Aorta (tissue), 5 donors: ENCODE results near the gene KRT7. TPM values are rescaled to one million over a fixed set of nuclear protein-coding genes. Genes with fewer than 3 reads are reported as not detected.
"Not testable (repeated sequence)": the region's sequence is repeated elsewhere in the genome, so short reads cannot be mapped to it uniquely, and the experiment has no call there.

Experiments
- ATAC-seq: fragments of 200-7000 bp; cut with Tn5 transposase; one replicate; pipeline ENCODE4 v1.9.1; 2022; ENCODE audit warnings: moderate library complexity; ENCODE audit not compliant: low FRiP score
- DNase-seq, 2 donors: peaks; one replicate each; pipeline ENCODE4 v3.0.0-alpha.2; 2020
- H3K27ac ChIP-seq, 2 donors: one replicate each; pipeline ENCODE4 v1.5.1; 2013; ENCODE audit warnings: low read length in 2 of 2, mild to moderate bottlenecking in 2 of 2, moderate library complexity in 2 of 2, control low read depth in 1 of 2, inconsistent platforms in 1 of 2, low read depth in 1 of 2
- H3K27me3 ChIP-seq, 2 donors: one replicate each; pipeline ENCODE4 v1.6.1; 2013; ENCODE audit warnings: control low read depth in 1 of 2, low read length in 1 of 2, mild to moderate bottlenecking in 1 of 2, moderate library complexity in 1 of 2; ENCODE audit not compliant: insufficient read depth in 2 of 2, control insufficient read depth in 1 of 2
- H3K36me3 ChIP-seq, 2 donors: one replicate each; pipeline ENCODE4 v1.6.1; 2013; ENCODE audit warnings: control low read depth in 1 of 2, low read length in 1 of 2, mild to moderate bottlenecking in 1 of 2; ENCODE audit not compliant: insufficient read depth in 2 of 2, control insufficient read depth in 1 of 2
- H3K4me1 ChIP-seq, 2 donors: one replicate each; pipeline ENCODE4 v1.6.1; 2013; ENCODE audit warnings: low read length in 2 of 2, control low read depth in 1 of 2, mild to moderate bottlenecking in 1 of 2, moderate library complexity in 1 of 2; ENCODE audit not compliant: insufficient read depth in 2 of 2, control insufficient read depth in 1 of 2
- H3K4me3 ChIP-seq, 2 donors: one replicate each; pipeline ENCODE4 v1.5.1; 2013; ENCODE audit warnings: low read length in 2 of 2, control low read depth in 1 of 2, mild to moderate bottlenecking in 1 of 2
- H3K9me3 ChIP-seq: one replicate; pipeline ENCODE4 v1.6.1; 2013; ENCODE audit warnings: mild to moderate bottlenecking, low read length; ENCODE audit not compliant: control insufficient read depth
- WGBS, 2 donors: extraction: QIAGEN DNeasy Blood & Tissue Kit; methylation state at CpG; one replicate each; pipeline ENCODE4 v1.1.7; 2013; 5-methylcytosine and 5-hydroxymethylcytosine counted together
- intact Hi-C, 2 donors: fragments of 100-400 bp; cut with DNase I; formaldehyde crosslinking; loops; one replicate each; pipeline versions ENCODE4 v1.14.2 to v1.15.0; 2022
- polyA plus RNA-seq, 2 donors: library from polyadenylated mRNA; stranded (reverse); fragments of 200-250 nt; gene quantifications; one replicate each; pipeline ENCODE4 v1.2.3, GENCODE V29; 2013
- total RNA-seq, 2 donors: library from RNA; stranded (reverse); fragmentation: NEBNext Ultra II Directional; extraction: Animal tissue kit (Norgen Biotek cat#: 25700); gene quantifications; one replicate each; pipeline ENCODE4 v1.2.1, GENCODE V29; 2021
- donor health status: healthy with polysubstance abuse.
- donor health status: Bipolar disorder and iron deficiency.
- donor health status: DM: no; HTN: no; CAD: no.
- donor health status: DM: no; HTN: no; CAD: no.
- donor health status: DM: yes; HTN: yes; CAD: no.

The KRT7 gene
- total and polyA plus RNA-seq, 4 donors, result 8.7 to 110 (median 50.0) TPM

- ATAC-seq (peak; percentile 53), DNase-seq (peak; percentile 79 to 89)
- Histone ChIP-seq H3K4me1 (peaks cover 5% of the 10 kb centered on the region in 2 donors), H3K9me3 (no peaks in the 10 kb centered on the region), H3K4me3 (no peak overlapping the region), H3K27me3 (no peaks in the 10 kb centered on the region), H3K36me3 (no peaks in the 10 kb centered on the region), H3K27ac (peak overlapping the region; percentile 36 to 93)
- WGBS, 2 donors, result 14 to 16% methylated on average over 3 of the region's 3 CpGs
- intact Hi-C loops, result loop anchor here (2.0 to 5.0 kb wide), 2 partner anchors 36 to 42 kb away; partner anchors contain the start of gene KRT83 (in 1 of the 2)
Observed at GRCh38 chr12:52280319-52280795, 47.3 kb downstream of the KRT7 start.

GRCh38 chr12:52280796-52281560 lies 47.9 kb downstream of the KRT7 start:
- Histone ChIP-seq H3K4me3 (no peak overlapping the region), H3K9me3 (no peaks in the 10 kb centered on the region), H3K4me1 (peaks cover 5% of the 10 kb centered on the region in 2 donors), H3K27ac (peak overlapping the region; percentile 36 to 93), H3K36me3 (no peaks in the 10 kb centered on the region), H3K27me3 (no peaks in the 10 kb centered on the region)
- ATAC-seq (peak; percentile 41), DNase-seq (peak; percentile 86 to 92)
- 13 to 27% methylated on average over 4 of the region's 4 CpGs for WGBS, 2 donors
- intact Hi-C loops, result loop anchor here (2.0 to 5.0 kb wide), 2 partner anchors 36 to 41 kb away; partner anchors contain the start of gene KRT83 (in 1 of the 2)

- Histone ChIP-seq H3K4me1 (peaks cover 5% of the 10 kb centered on the region in 2 donors), H3K9me3 (no peaks in the 10 kb centered on the region), H3K4me3 (no peak overlapping the region), H3K36me3 (no peaks in the 10 kb centered on the region), H3K27ac (no peak overlapping the region), H3K27me3 (no peaks in the 10 kb centered on the region)
- DNase-seq, result no peak
- intact Hi-C loops, result loop anchor here in 1 of 2 donors (5.0 kb wide), 1 partner anchor 38 kb away; the partner anchor contains the start of gene KRT83
- 65 to 91% methylated on average over 4 of the region's 4 CpGs for WGBS, 2 donors
- no peak for ATAC-seq
Observed at GRCh38 chr12:52284562-52285171, 51.6 kb downstream of the KRT7 start.

DNA sequence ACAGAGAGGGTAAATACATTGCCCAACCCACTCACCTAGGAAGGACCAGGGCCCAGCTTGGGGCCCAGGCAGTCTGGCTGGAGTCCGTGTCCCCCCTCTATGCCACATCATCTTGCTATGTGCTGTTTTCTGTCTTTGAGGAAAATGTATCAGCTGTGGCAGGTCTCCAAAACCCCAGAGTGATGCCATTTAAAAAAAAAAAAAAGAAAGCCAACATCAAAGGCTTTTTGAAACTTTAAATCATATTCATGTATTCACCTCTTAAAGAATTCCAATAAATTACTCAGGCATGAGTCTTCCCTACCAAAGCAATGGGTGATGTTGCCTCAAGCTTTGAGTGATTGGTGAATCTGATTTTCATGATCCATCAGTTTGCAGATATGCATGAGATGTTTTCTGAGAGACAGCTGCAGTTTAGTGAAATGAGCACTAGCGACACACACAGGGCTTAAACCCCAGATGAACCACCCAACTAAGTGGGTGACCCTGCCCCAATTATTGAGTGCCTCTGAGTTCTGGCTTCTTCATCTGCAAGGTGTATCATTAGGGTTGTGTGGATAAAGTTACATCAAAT lies 52.2 kb downstream of the KRT7 start:
- Histone ChIP-seq H3K9me3 (no peaks in the 10 kb centered on the region), H3K36me3 (no peaks in the 10 kb centered on the region), H3K27me3 (no peaks in the 10 kb centered on the region), H3K4me1 (peaks cover under 1 to 5% of the 10 kb centered on the region in 2 donors), H3K27ac (no peak overlapping the region), H3K4me3 (no peak overlapping the region)
- 94 to 96% methylated on average over 2 of the region's 2 CpGs for WGBS, 2 donors
- intact Hi-C loops, result no loop called here
- DNase-seq (no peak), ATAC-seq (no peak)

- Histone ChIP-seq H3K4me3 (no peak overlapping the region), H3K27me3 (no peaks in the 10 kb centered on the region), H3K27ac (no peak overlapping the region), H3K36me3 (no peaks in the 10 kb centered on the region), H3K9me3 (no peaks in the 10 kb centered on the region), H3K4me1 (peaks cover 0 to 5% of the 10 kb centered on the region in 2 donors)
- ATAC-seq, result no peak
- WGBS, 2 donors, result 93 to 94% methylated on average over 24 of the region's 24 CpGs
- intact Hi-C loops, result no loop called here
- DNase-seq, result peak in 1 of 2 donors; percentile 26
Observed at GRCh38 chr12:52285851-52286530, 52.9 kb downstream of the KRT7 start.

DNA sequence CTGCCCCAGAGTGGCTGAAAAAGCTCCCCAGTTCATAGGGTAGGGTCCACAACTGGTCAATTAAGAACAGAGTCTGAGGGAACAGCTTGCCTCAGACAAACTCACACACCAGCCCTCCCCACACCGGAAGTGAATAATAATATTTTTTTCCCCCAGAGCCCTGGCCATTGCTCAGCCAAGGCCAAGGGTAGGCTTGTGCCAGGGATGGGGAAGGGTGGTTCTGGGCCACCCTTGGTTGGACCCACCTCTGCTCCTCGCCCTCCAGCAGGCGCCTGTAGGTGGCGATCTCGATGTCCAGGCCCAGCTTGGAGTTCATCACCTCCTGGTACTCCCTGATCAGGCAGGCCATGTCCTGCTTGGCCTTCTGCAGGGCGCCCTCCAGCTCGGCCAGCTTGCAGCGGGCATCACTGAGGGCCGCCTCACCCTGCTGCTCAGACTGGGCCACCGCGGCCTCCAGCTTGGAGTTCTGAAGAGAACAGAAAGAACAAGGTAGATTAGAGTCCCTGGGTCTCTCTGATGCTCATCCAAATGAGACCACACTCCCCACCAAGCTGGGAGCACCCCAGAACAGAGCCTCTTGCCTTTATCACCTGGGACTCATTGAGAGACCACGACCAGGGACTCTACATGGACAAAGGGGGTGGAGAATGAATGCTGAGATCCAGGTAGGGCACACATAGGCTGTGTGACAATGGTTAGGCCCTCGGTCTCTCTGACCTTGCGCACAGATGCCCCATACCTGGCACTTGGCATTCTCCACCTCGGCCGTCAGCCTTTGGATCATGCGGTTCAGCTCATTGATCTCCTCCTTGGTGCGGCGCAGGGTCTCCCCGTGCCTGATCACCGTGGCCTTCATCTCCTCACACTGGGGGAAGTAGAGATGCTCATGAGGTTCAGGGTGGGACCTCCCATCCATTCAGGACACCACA lies 54.1 kb downstream of the KRT7 start:
- H3K4me1 ChIP-seq, DNase-seq, H3K9me3 ChIP-seq, H3K27ac ChIP-seq, H3K4me3 ChIP-seq, ATAC-seq, H3K36me3 ChIP-seq, intact Hi-C loops, H3K27me3 ChIP-seq: not testable (repeated sequence)
- WGBS, 2 donors, result 90 to 95% methylated on average over 16 to 21 of the region's 21 CpGs

DNA sequence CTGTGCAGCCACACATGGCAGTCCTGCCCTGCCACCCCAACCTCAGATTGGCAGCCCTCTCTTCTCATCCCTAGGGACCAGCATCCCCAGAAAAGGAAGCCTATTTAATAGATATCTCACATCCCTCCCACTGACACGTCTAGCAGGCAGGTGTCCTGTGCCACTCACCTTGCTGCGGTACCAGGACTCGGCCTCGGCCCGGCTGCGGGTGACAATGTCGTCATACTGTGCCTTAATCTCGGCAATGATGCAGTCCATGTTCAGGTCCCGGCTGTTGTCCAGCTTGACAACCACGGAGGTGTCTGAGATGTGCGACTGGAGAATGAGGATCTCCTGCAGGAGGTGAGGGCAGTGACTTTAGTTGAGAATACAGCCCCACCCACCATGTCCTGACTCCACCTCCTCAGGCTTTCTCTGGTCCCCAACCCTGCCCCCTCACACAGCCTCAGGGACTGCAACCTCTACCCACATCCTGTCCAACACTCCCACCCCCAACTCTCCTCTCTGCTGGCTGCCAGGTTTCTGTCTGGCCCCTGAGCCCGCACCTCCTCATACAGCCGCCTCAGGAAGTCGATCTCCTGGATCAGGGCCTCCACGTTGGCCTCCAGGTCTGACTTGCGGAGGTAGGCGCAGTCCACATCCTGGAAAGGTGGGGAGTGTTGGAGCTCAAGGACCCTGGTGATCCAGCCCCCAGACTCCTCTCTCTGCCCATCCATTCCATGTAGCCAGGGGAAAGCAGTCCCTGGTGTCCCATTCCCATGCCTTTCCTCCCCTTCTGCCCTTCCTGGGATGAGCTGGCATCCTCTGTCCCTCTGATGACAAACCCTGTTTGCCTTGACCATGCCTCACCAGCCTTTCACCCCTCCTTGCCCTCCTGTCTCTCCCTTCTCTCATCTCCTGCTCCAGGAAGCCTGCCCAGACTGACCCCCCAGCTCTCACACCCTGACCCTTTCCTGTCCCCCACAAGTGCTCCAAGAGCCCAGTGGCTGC lies 55.1 kb downstream of the KRT7 start:
- 90 to 93% methylated on average over 16 to 17 of the region's 17 CpGs for WGBS, 2 donors
- H3K4me3 ChIP-seq, H3K36me3 ChIP-seq, H3K27ac ChIP-seq, intact Hi-C loops, H3K4me1 ChIP-seq, DNase-seq, H3K9me3 ChIP-seq, H3K27me3 ChIP-seq, ATAC-seq: not testable (repeated sequence)
